Fibroblast of pulmonary artery (primary cell): ENCODE measurements around the gene USP5.

Source experiments
- DNase-seq: peaks from one replicate; pipeline ENCODE4 v3.0.0-alpha.2; 2010; ENCODE audit warnings: low read depth
- H3K4me3 ChIP-seq: replicated peaks from 2 replicates; pipeline ENCODE4 v1.5.1; 2011; ENCODE audit warnings: low read depth, mild to moderate bottlenecking, control low read depth, low read length, moderate library complexity
- TF ChIP-seq, protein P1 (sequence below): IDR thresholded peaks from 2 replicates; pipeline ENCODE4 v1.5.1; 2011; ENCODE audit warnings: mild to moderate bottlenecking, control low read depth, low read length, inconsistent platforms; ENCODE audit errors: missing control alignments

The USP5 gene

DNA sequence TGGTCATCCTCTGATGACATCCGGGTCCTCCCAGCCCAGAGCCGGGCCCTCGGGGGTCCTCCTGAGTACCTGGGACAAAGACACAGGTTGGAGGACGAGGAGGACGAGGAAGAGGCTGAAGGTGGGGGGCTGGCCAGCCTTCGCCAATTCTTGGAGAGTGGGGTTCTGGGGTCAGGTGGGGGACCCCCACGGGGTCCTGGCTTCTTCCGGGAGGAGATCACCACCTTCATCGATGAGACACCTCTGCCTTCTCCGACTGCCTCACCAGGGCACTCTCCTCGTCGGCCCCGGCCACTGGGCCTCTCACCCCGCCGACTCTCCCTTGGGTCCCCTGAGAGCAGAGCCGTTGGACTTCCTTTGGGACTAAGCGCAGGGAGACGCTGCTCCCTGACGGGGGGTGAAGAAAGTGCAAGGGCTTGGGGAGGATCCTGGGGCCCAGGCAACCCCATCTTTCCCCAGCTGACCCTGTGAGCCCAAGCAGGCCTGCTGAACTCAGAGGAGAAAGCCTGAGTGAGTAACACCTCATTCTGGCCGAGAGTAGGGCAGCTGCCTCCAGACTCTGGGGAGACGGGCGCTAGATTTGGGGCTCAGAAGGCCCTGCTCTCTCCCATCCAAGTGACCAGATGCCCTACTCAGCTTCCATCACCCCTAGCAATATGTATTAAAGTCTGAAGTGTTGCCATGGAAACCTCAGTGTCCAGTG, 25.1 kb upstream of the USP5 start:
- TF ChIP-seq, protein P1, sequence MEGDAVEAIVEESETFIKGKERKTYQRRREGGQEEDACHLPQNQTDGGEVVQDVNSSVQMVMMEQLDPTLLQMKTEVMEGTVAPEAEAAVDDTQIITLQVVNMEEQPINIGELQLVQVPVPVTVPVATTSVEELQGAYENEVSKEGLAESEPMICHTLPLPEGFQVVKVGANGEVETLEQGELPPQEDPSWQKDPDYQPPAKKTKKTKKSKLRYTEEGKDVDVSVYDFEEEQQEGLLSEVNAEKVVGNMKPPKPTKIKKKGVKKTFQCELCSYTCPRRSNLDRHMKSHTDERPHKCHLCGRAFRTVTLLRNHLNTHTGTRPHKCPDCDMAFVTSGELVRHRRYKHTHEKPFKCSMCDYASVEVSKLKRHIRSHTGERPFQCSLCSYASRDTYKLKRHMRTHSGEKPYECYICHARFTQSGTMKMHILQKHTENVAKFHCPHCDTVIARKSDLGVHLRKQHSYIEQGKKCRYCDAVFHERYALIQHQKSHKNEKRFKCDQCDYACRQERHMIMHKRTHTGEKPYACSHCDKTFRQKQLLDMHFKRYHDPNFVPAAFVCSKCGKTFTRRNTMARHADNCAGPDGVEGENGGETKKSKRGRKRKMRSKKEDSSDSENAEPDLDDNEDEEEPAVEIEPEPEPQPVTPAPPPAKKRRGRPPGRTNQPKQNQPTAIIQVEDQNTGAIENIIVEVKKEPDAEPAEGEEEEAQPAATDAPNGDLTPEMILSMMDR: no peak
- H3K4me3 ChIP-seq: no peak overlapping the region
- no peak for DNase-seq

DNA sequence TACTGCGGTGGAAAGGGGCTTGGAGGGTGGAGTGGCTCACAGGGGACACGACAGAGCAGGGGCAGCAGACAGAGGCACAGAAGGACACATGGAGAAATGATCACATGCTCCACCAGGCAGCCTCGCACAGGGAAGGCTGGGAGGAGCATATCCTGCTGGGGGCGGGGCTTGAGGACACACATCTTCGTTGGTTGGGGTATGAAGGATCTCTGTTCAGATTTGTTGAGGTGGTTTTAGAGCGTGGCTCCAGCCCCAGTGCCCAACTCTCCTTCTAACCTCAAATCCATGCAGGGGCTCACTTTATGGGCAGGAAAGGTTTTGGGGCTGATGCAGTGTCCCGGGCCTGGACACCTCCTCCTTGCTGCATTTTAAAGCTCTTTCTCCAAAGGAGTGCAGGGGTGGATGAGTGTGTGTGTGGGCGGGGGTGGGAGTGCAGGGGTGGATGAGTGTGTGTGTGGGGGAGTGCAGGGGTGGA, 24.5 kb upstream of the USP5 start:
- H3K4me3 ChIP-seq: peak overlapping the region; percentile 28
- TF ChIP-seq, protein P1: no peak
- DNase-seq: peak; percentile 80

DNA sequence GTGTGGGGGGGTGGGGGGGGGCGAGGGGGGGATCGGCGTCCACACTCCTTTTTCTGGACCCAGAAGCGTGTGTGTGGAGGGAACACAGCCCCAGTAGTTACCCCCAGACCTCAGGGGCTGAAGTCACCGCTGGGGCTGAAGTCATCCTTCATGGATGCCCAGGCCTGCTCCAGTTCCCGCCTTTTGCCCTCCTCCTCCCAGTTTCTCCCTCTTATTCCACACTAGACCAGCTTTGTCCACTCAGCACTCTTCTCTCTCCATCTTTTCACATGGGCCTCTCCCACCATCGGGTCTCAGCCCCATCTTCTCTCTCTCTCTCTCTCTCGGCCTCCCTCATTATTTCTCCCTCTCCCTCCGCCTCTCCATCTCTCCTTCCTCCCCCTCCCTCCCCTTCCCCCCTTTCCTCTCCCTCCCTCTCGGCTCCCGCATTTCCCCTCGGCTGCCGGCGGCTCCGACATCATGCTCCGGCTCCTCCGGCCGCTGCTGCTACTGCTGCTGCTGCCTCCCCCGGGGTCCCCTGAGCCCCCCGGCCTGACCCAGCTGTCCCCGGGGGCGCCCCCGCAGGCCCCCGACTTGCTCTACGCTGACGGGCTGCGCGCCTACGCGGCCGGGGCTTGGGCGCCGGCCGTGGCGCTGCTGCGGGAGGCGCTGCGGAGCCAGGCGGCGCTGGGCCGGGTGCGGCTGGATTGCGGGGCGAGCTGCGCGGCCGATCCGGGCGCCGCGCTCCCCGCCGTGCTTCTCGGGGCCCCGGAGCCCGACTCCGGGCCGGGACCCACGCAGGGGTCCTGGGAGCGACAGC, 23.8 kb upstream of the USP5 start, which contains the start of gene P3H3:
Gene P3H3, plus strand, starts transcription at position 426 of the 799 bp plus-strand sequence. Its CDS starts 34 bp downstream, at position 460.
- TF ChIP-seq, protein P1: no peak
- peak; percentile 48 for DNase-seq
- H3K4me3 ChIP-seq: peak within 1 kb of the TSS; percentile 89

DNA sequence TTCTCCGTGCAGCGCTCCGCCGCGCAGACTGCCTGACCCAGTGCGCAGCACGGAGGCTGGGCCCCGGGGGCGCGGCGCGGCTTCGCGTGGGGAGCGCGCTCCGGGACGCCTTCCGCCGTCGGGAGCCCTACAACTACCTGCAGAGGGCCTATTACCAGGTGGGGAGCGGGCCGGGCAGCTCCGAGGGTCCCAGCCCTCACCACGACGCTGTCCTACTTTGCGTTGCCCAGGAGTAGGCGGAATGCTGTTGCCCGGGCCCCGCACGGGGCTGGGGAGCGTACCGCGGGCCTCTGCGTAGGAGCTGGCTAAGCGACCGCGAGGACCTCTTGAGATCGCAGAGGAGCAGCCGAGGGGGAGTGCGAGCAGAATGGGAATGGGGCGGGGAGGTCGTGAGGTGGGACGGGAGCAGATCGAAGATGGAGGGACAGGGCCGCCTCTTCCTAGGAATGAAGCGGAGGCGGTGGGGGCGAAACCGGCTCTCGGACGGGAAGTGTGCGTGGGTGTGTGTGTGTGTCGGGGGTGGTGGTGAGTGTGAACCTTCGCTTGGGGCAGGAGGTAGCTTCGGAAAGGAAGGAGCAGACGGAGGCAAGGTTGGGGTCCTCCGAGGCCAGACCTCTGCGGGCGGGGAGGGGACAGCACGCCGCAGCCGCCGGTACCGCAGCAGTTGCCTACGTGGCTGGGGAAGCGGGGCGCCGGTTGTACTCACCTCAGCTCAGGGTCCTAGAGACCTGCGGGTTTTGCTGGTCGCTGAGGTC, 23.0 kb upstream of the USP5 start:
- H3K4me3 ChIP-seq: peak overlapping the region; percentile 89
- peak; percentile 45 for DNase-seq
- TF ChIP-seq, protein P1: no peak

DNA sequence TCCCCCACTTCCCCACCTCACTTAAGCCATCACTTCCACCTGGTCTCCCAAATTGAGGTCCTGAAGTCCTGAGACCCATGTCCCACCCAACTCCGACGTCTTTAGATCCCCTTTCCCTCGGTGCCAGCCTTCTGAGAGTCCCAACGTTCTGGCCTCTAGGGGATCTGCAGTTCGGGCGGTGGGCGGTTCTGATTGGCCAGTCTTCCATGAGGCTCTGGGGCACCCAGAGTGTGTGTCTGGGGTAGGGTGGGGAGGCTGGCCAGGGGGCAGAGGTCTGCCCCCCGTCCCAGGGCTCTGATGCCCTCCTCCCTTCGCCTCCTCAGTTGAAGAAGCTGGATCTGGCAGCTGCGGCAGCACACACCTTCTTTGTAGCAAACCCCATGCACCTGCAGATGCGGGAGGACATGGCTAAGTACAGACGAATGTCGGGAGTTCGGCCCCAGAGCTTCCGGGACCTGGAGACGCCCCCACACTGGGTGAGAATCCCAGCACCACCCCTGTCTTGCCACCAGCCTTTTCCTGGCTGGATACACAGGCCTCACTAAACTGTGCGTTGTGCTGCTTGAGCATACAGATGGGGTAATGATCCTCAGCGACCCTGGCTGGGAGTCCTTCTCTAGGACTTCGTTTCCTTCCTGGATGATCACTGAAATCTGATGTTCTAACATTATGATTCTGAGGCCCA, 22.3 kb upstream of the USP5 start:
- TF ChIP-seq, protein P1: peak; percentile 23
- DNase-seq: no peak
- peak overlapping the region; percentile 89 for H3K4me3 ChIP-seq

DNA sequence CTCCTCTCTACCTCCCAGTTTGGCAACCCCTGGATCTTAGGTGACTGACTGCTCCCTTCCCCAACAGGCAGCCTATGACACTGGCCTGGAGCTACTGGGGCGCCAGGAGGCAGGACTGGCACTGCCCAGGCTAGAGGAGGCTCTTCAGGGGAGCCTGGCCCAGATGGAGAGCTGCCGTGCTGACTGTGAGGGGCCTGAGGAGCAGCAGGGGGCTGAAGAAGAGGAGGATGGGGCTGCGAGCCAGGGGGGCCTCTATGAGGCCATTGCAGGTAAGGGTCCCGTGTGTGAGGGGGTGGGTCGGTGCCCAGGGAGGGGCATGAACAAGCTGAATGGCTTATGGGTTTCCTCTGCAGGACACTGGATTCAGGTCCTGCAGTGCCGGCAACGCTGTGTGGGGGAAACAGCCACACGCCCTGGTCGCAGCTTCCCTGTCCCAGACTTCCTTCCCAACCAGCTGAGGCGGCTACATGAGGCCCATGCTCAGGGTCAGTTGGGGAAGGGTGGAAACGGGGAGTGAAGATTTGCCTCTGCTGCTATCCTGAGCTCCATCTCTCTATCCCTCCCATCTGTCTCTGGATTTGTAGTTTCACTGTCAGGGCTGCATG, 21.6 kb upstream of the USP5 start:
- TF ChIP-seq, protein P1: no peak
- H3K4me3 ChIP-seq: no peak overlapping the region

More for the DNA sequence above, 21.6 kb upstream of the USP5 start:
- no peak for DNase-seq
